ENCODE results near the gene ZSCAN16. TPM values are rescaled to one million over a fixed set of nuclear protein-coding genes. Genes with fewer than 3 reads are reported as not detected.

Gene ZSCAN16
- total RNA-seq, 1 donor from 2014 or later, result 8.0 TPM

GRCh38 chr6:28134015-28134414 lies 9.6 kb downstream of the ZSCAN16 start:
- peak; percentile 22 for DNase-seq (ENCODE audit: low read depth)

- no peak for DNase-seq (ENCODE audit: low read depth)
These were observed 10.3 kb downstream of the ZSCAN16 start for GRCh38 chr6:28134716-28135115.

GRCh38 chr6:28135393-28135792 lies 11.0 kb downstream of the ZSCAN16 start:
- DNase-seq (ENCODE audit: low read depth), result no peak

GRCh38 chr6:28136585-28137504 lies 12.4 kb downstream of the ZSCAN16 start:
- peak; percentile 84 for DNase-seq (ENCODE audit: low read depth)

DNA sequence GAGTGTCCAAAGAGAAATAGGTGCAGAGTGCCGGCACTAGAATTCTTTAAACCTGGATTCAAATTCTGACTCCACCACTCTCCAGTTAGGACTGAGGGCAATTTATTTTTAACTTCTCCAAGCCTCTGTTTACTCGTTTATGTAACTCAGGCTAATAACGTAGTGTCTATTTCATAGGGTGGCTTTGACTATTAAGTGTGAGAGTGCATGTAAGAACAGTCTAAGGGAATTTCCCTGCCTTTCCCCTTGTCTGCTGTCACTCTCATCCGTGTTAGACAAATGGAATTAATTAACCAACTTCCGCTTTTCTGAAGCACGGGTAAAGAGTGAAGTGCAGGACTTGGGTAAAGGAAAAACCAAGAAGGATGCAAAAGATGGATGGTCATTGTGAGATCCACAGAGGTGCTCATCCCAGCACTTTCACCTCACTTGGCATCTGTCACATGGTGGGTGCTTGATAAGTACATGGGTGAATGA lies 13.1 kb downstream of the ZSCAN16 start:
- peak; percentile 50 for DNase-seq (ENCODE audit: low read depth)

DNA sequence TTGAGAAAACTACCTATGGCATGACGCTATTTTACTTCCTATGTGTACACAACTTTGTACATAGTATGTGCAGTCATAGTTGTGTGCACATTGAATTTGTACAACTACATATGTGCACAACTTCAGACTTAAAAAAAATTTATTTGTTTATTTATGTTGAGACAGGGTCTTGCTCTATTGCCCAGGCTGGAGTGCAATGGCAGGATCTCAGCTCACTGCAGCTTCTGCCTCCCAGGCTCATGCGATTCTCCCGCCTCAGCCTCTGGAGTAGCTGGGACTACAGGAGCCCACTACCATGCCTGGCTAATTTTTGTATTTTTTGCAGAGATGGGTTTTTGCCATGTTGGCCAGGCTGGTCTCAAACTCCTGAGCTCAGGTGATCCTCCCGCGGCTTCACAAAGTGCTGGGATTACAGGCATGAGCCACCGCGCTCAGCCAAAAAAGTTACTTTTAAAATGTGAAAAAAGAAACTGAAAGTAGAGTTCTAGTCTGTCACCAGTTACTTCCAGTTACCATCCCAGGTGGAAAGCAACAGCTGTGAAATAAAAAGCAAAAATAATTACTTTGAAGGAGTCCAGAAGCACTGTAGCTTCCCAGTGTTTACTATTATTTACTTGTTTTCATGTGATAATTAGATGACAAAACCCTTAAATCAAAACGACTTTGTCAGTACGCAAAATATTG lies 15.6 kb downstream of the ZSCAN16 start:
- DNase-seq (ENCODE audit: low read depth), result no peak

GRCh38 chr6:28140616-28141015 lies 16.2 kb downstream of the ZSCAN16 start:
- DNase-seq (ENCODE audit: low read depth), result no peak

GRCh38 chr6:28141500-28142329 lies 17.3 kb downstream of the ZSCAN16 start, which contains the start of gene ZKSCAN8:
ZKSCAN8 (plus strand) TSS chr6:28141883; CDS start chr6:28148408, 6,525 bp downstream.
- DNase-seq (ENCODE audit: low read depth), result peak; percentile 80

DNA sequence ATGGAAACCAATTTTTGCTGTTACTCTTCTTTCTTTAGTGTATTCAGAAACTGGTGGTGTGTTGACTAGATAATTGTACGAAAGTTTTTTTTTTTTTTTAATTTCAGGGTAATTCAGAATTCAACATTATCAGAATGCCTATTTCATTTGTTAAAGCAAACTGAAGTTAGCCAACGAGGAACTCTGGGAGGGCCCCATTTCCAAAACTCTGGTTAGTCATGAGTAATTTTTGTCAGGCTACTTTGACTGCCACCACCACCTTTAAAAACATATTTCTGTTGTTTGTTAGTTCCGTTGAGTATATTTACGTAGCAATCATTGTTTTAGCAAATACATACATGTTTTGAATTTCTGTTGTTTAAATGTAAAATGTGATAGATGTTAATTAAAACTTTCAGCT lies 18.0 kb downstream of the ZSCAN16 start:
- no peak for DNase-seq (ENCODE audit: low read depth)

- DNase-seq (ENCODE audit: low read depth), result no peak
These were observed 20.8 kb downstream of the ZSCAN16 start for GRCh38 chr6:28145231-28145630.

GRCh38 chr6:28152531-28152930 lies 28.1 kb downstream of the ZSCAN16 start:
- no peak for DNase-seq (ENCODE audit: low read depth)

GRCh38 chr6:28153546-28153945 lies 29.1 kb downstream of the ZSCAN16 start:
- no peak for DNase-seq (ENCODE audit: low read depth)

DNA sequence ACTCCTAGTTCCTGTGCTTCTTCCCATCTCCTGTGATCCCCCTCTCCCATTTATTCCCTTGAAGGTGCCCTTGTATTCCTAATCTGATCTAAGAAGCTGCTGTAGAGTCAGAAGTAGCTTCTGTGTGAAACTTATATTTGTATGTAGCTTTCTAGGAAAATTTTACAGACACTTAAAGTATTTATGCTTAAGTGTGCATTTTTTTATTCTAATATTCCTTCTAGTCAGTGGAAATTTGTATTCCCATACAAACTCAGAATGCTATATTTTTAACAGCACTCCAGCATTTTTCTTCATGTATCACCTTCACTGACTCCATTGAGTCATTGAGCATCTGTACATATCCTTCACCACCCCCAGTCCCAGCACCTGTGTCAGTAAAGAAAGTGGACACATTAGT lies 29.9 kb downstream of the ZSCAN16 start:
- no peak for DNase-seq (ENCODE audit: low read depth)

- no peak for DNase-seq (ENCODE audit: low read depth)
These were observed 33.9 kb downstream of the ZSCAN16 start for GRCh38 chr6:28158318-28158717.

DNA sequence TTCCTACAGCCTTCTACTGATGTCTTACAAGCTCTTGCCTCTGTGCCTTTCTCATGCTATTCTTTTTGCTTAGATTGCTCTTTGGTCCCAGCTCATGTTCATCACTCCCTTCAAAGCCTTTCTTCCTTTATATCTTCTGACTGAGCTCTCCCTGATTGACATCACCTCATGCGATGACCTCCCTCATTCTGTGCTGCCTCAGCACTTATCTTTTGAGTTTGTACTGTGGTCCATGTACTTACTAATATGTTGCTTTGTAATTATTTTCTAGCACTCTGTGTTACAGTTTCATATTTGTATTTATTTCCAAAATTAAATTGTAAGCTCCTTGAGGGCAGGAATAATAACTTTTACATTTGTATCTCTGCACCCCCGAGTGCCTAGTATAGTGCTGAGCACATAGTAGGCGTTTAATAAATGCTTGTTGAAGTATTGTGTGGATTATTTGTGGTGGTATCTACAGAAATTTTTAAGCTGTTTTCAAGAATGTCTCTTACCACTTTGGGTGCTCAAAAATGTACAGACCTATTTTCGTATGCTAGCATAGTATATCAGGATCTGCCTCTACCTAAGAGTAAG lies 34.7 kb downstream of the ZSCAN16 start:
- DNase-seq (ENCODE audit: low read depth), result no peak

GRCh38 chr6:28160233-28160632 lies 35.8 kb downstream of the ZSCAN16 start:
- no peak for DNase-seq (ENCODE audit: low read depth)

- peak; percentile 29 for DNase-seq (ENCODE audit: low read depth)
These were observed 37.1 kb downstream of the ZSCAN16 start for GRCh38 chr6:28161410-28162079.

DNA sequence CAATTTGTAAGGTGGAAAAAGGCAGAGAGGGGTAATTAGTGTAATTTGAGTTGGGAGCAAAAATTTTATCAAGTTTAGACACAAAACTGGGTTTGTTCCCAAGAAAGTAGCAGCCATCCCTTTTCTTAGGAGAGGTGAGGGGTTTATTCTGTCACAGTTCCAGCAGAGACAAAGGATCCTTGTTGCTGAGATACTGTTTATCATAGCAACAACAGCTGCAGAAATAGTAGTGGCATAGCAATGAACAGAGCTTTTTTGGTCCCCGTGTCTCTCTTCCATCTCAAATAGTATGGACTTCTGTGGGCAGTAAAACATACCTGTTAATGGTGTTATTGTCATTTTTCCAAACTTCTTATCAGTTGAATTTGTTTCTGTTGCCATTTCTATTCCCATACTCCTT lies 41.2 kb downstream of the ZSCAN16 start:
- DNase-seq (ENCODE audit: low read depth), result no peak

GRCh38 chr6:28167068-28167467 lies 42.7 kb downstream of the ZSCAN16 start:
- peak; percentile 89 for DNase-seq (ENCODE audit: low read depth)

GRCh38 chr6:28167926-28168325 lies 43.5 kb downstream of the ZSCAN16 start:
- DNase-seq (ENCODE audit: low read depth), result no peak

DNA sequence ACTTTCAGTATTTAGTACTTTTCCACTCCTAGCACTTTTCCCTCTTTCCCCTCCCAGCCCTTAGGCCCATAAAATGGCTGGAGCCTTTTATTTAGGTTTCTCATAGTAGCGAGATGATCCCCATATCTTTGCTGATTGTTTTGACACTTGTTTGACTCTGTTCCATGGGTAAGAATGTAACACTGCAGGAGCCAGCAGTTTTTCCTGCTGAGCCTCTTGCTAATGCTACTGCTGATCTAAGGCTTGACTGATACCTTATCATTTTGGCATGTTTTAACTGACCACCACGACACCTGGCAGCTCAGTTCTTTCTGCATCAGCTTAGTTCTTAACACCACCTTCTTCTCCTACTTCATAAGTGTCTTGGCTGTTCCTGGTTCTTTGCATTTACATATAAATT lies 46.9 kb downstream of the ZSCAN16 start:
- DNase-seq (ENCODE audit: low read depth), result no peak
